HepG2 (cell line): ENCODE data around the gene ATOH8. TPM values are rescaled to one million over a fixed set of nuclear protein-coding genes. Genes with fewer than 3 reads are reported as not detected.

Source experiments
- ARID3A ChIP-seq: IDR thresholded peaks from 2 replicates; pipeline ENCODE4 v1.6.1; 2012; ENCODE audit warnings: low read depth, low read length, improper control_type of control experiment
- ARID5B ChIP-seq: IDR thresholded peaks from 2 replicates; pipeline ENCODE4 v1.4.0; 2020; ENCODE audit warnings: mild to moderate bottlenecking, missing genetic modification reagents
- FOXP1 ChIP-seq, 2 experiments: fragments of 450-650 bp in 1 of 2; IDR thresholded peaks; 2 replicates each; pipeline ENCODE4 v1.6.1; 2017 to 2018; ENCODE audit warnings: antibody characterized with exemption in 1 of 2
- NCOA2 ChIP-seq: sonication (generic); formaldehyde crosslinking; IDR thresholded peaks from 2 replicates; pipeline ENCODE4 v1.8.0; 2022; ENCODE audit warnings: inconsistent platforms
- NCOR1 ChIP-seq: fragments of 200-600 bp; sonication (generic); IDR thresholded peaks from 2 replicates; pipeline ENCODE4 v1.7.0; 2017; ENCODE audit warnings: antibody characterized with exemption, low read length, borderline replicate concordance
- PAX8 ChIP-seq: sonication (generic); formaldehyde crosslinking; IDR thresholded peaks from 2 replicates; pipeline ENCODE4 v1.8.0; 2022; ENCODE audit warnings: mild to moderate bottlenecking, missing genetic modification reagents, borderline replicate concordance
- PPARG ChIP-seq: conservative IDR thresholded peaks from 2 replicates; pipeline ENCODE4 v1.6.1; 2016; ENCODE audit warnings: missing biosample characterization, missing genetic modification reagents
- RBAK ChIP-seq: sonication (generic); formaldehyde crosslinking; IDR thresholded peaks from 2 replicates; pipeline ENCODE4 v1.5.1; 2020; ENCODE audit warnings: mild to moderate bottlenecking, missing genetic modification reagents
- SOX6 ChIP-seq, 2 experiments: fragments of 450-650 bp in 1 of 2; sonication (generic) in 1 of 2; formaldehyde crosslinking in 1 of 2; IDR thresholded peaks; 2 replicates each; pipeline versions ENCODE4 v1.4.0 to v1.6.1; 2017 to 2020; ENCODE audit warnings: antibody characterized with exemption in 1 of 2, mild to moderate bottlenecking in 1 of 2, missing genetic modification reagents in 1 of 2
- ZFP82 ChIP-seq: sonication (generic); formaldehyde crosslinking; IDR thresholded peaks from 2 replicates; pipeline ENCODE4 v1.5.1; 2020; ENCODE audit warnings: mild to moderate bottlenecking, missing genetic modification reagents, borderline replicate concordance
- ZFP90 ChIP-seq: sonication (generic); formaldehyde crosslinking; IDR thresholded peaks from 2 replicates; pipeline ENCODE4 v1.8.0; 2022; ENCODE audit warnings: missing genetic modification reagents, mild to moderate bottlenecking, inconsistent platforms, borderline replicate concordance
- ZNF34 ChIP-seq: sonication (generic); formaldehyde crosslinking; IDR thresholded peaks from 2 replicates; pipeline ENCODE4 v1.4.0; 2020; ENCODE audit warnings: mild to moderate bottlenecking, missing genetic modification reagents, borderline replicate concordance
- ZNF543 ChIP-seq: sonication (generic); formaldehyde crosslinking; IDR thresholded peaks from 2 replicates; pipeline ENCODE4 v1.4.0; 2020; ENCODE audit warnings: mild to moderate bottlenecking, missing genetic modification reagents
- ZNF598 ChIP-seq: sonication (generic); formaldehyde crosslinking; IDR thresholded peaks from 2 replicates; pipeline ENCODE4 v1.5.1; 2020; ENCODE audit warnings: mild to moderate bottlenecking, missing genetic modification reagents, borderline replicate concordance
- ZNF619 ChIP-seq: sonication (generic); formaldehyde crosslinking; IDR thresholded peaks from 2 replicates; pipeline ENCODE4 v1.4.0; 2020; ENCODE audit warnings: mild to moderate bottlenecking, missing genetic modification reagents
- polyA plus RNA-seq, 8 experiments: library from polyadenylated mRNA; depleted of rRNA in 3 of 8; stranded (reverse) in 7 of 8; unstranded in 1 of 8; fragments of >200 nt; fragmentation: Illumina TruSeq in 4 of 8; extraction: Trizol in 4 of 8; gene quantifications; 2 replicates each; pipeline versions ENCODE4 v1.2.1 to v1.2.3, GENCODE V29; 2011 to 2016; ENCODE audit warnings: low read depth in 4 of 8, missing spikeins in 1 of 8, mixed read lengths in 1 of 8; ENCODE audit not compliant: insufficient read depth in 1 of 8
- total RNA-seq, 5 experiments: library from RNA; depleted of rRNA; stranded (reverse); fragments of >200 nt; fragmentation: Illumina TruSeq; extraction: Trizol; gene quantifications; 2 replicates each; pipeline ENCODE4 v1.2.3, GENCODE V29; 2016; ENCODE audit warnings: low read depth in 1 of 5
- TF ChIP-seq, protein P1 (sequence below): sonication (generic); formaldehyde crosslinking; IDR thresholded peaks from 2 replicates; pipeline ENCODE4 v1.4.0; 2020; ENCODE audit warnings: missing genetic modification reagents
- TF ChIP-seq, protein P2 (sequence below): sonication (generic); formaldehyde crosslinking; IDR thresholded peaks from 2 replicates; pipeline ENCODE4 v1.5.1; 2020; ENCODE audit warnings: mild to moderate bottlenecking, missing genetic modification reagents

Gene ATOH8
- total and polyA plus RNA-seq, 2 of the 13 experiments (the other 11 are each of a cell fraction or from before 2014, with no cell fraction given), result 0.13 to 0.61 TPM

GRCh38 chr2:85806358-85807118 lies 52.7 kb downstream of the ATOH8 start (continued):
- TF ChIP-seq ARID5B (CRISPR knock-in tag) (peak; percentile 61), ZNF598 (no peak), NCOA2 (peak; percentile 46; the same call in 1 of the 2 replicates), ZFP82 (CRISPR knock-in tag) (no peak), PAX8 (CRISPR knock-in tag) (no peak), ZNF34 (CRISPR knock-in tag) (no peak), NCOR1 (peak; percentile 21; the same call in 1 of the 2 replicates), ZNF619 (no peak), SOX6 (IDR thresholded peaks at IDR 0.05) (no peak), SOX6 (CRISPR knock-in tag; IDR thresholded peaks at IDR 0.05) (peak; percentile 51; the same call in 1 of the 2 replicates), RBAK (CRISPR knock-in tag) (peak; percentile 88; the same call in 1 of the 2 replicates), ZFP90 (CRISPR knock-in tag) (no peak), ZNF543 (CRISPR knock-in tag) (no peak), FOXP1 (IDR thresholded peaks at IDR 0.05) (no peak), FOXP1 (CRISPR knock-in tag; IDR thresholded peaks at IDR 0.05) (0 out of 2 replicates have a peak, but pooled peaks have one; percentile 12), ARID3A (peak; percentile 58), PPARG (CRISPR knock-in tag) (0 out of 2 replicates have a peak, but pooled peaks have one; percentile 15)
- TF ChIP-seq, protein P1, sequence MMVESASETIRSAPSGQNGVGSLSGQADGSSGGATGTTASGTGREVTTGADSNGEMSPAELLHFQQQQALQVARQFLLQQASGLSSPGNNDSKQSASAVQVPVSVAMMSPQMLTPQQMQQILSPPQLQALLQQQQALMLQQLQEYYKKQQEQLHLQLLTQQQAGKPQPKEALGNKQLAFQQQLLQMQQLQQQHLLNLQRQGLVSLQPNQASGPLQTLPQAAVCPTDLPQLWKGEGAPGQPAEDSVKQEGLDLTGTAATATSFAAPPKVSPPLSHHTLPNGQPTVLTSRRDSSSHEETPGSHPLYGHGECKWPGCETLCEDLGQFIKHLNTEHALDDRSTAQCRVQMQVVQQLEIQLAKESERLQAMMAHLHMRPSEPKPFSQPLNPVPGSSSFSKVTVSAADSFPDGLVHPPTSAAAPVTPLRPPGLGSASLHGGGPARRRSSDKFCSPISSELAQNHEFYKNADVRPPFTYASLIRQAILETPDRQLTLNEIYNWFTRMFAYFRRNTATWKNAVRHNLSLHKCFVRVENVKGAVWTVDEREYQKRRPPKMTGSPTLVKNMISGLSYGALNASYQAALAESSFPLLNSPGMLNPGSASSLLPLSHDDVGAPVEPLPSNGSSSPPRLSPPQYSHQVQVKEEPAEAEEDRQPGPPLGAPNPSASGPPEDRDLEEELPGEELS (CRISPR knock-in tag), result peak; percentile 42; the same call in 1 of the 2 replicates
- TF ChIP-seq, protein P2, sequence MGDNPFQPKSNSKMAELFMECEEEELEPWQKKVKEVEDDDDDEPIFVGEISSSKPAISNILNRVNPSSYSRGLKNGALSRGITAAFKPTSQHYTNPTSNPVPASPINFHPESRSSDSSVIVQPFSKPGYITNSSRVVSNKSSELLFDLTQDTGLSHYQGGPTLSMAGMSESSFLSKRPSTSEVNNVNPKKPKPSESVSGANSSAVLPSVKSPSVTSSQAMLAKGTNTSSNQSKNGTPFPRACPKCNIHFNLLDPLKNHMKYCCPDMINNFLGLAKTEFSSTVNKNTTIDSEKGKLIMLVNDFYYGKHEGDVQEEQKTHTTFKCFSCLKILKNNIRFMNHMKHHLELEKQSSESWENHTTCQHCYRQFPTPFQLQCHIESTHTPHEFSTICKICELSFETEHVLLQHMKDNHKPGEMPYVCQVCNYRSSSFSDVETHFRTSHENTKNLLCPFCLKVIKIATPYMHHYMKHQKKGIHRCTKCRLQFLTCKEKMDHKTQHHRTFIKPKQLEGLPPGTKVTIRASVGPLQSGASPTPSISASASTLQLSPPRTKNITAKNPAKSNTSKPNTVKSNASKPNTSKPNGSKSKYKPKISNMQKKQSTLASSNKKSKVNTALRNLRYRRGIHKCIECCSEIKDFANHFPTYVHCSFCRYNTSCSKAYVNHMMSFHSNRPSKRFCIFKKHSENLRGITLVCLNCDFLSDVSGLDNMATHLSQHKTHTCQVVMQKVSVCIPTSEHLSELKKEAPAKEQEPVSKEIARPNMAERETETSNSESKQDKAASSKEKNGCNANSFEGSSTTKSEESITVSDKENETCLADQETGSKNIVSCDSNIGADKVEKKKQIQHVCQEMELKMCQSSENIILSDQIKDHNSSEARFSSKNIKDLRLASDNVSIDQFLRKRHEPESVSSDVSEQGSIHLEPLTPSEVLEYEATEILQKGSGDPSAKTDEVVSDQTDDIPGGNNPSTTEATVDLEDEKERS (CRISPR knock-in tag), result 0 out of 2 replicates have a peak, but pooled peaks have one; percentile 55
